HFF-Myc (cell line): ENCODE results near the gene FLACC1.
A peak's percentile ranks its signal among the peaks of the same experiment; 100 is the strongest.

Experiments used
- DNase-seq: peaks from one replicate; pipeline ENCODE4 v3.0.0-alpha.2; 2011; ENCODE audit warnings: low read depth; ENCODE audit errors: extremely low read depth
- H3K4me3 ChIP-seq: replicated peaks from 2 replicates; pipeline ENCODE4 v1.5.1; 2011; ENCODE audit warnings: low read depth, mild to moderate bottlenecking, control low read depth, low read length
- CTCF ChIP-seq: IDR thresholded peaks from 2 replicates; pipeline ENCODE4 v1.5.1; 2012; ENCODE audit warnings: mild to moderate bottlenecking, low read depth, low read length, control low read depth; ENCODE audit errors: missing control alignments

FLACC1 gene

GRCh38 chr2:201363857-201364560 is 6.9 kb upstream of the FLACC1 start:
- TF ChIP-seq CTCF = peak; percentile 78
- peak; percentile 39 for DNase-seq
- no peak overlapping the region for H3K4me3 ChIP-seq

GRCh38 chr2:201362396-201362795 is 5.3 kb upstream of the FLACC1 start:
- no peak for TF ChIP-seq CTCF
- DNase-seq = no peak

GRCh38 chr2:201361078-201361733 is 4.1 kb upstream of the FLACC1 start:
- H3K4me3 ChIP-seq = no peak overlapping the region
- no peak for DNase-seq
- TF ChIP-seq CTCF = no peak

More at GRCh38 chr2:201362396-201362795, 5.3 kb upstream of the FLACC1 start:
- no peak overlapping the region for H3K4me3 ChIP-seq

GRCh38 chr2:201360256-201360655 is 3.1 kb upstream of the FLACC1 start:
- no peak overlapping the region for H3K4me3 ChIP-seq
- no peak for TF ChIP-seq CTCF
- no peak for DNase-seq

- peak; percentile 56 for DNase-seq
- no peak overlapping the region for H3K4me3 ChIP-seq
- no peak for TF ChIP-seq CTCF
These were observed 1.5 kb upstream of the FLACC1 start for GRCh38 chr2:201358684-201359083.

- no peak overlapping the region for H3K4me3 ChIP-seq
- no peak for DNase-seq
- TF ChIP-seq CTCF = no peak
These were observed 4.0 kb downstream of the FLACC1 start for GRCh38 chr2:201353116-201353515.
